ENCODE data around the gene WWP2. TPM values are rescaled to one million over a fixed set of nuclear protein-coding genes. Genes with fewer than 3 reads are reported as not detected.
A peak's percentile ranks its signal among the peaks of the same experiment; 100 is the strongest.

The WWP2 gene
- total RNA-seq, 1 experiment from 2014 or later, result 40.2 TPM

DNA sequence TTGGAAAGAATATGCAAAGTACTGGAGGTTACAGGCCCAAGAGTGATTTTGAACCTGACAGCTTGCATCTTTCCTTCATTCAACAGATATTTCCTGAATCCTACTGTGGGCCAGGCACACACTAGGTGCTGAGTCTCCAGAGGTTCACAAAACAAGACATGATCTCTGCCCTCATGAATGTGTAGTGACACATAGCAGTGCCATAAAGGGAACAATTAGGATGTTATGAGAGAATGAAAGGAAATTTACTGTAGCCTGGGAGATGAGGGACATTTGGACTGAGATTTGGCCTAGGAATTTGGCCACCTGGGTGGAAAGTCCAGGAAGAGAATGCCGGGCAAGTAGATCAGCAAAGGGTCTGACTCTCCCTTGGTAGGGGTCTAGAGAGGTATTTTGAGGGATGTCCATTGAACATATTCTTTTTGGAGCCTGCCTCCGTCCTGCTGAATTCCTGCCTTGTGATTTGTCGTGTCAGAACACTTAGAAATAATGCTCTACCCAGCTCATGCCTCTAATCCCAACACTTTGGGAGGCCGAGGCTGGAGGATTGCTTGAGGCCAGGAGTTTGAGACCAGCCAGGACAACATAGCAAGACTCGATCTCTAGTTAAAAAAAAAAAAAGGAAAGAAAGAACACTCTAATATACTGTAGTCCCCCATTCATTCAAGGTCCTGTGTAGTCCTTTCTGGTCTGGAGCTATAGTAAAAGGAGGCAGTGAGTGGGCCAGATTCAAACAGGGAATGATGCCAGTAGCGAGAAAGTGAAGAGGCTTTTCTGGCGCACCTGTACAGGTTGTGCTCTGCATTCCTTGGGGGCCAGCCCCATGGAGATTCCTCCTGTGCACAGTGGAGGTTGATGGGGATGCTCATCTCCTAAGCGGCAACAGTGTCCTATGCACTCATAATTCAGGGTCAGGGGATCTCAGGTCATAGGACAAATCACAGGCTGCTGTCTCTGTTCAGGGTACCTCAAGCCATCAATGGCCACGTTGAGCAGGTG is 98.4 kb downstream of the WWP2 start:
- Histone ChIP-seq H3K18ac (ENCODE audit: insufficient read length, low read depth, low read length) (no peak overlapping the region), H4K20me1 (ENCODE audit: control insufficient read depth, insufficient read depth, insufficient read length) (no peaks in the 10 kb centered on the region), H3K14ac (ENCODE audit: insufficient read depth, low read length) (no peak overlapping the region), H4K5ac (ENCODE audit: insufficient read length, low read depth, low read length) (no peak overlapping the region), H2BK15ac (ENCODE audit: low read depth, low read length) (no peak overlapping the region), H2BK20ac (ENCODE audit: low read depth, low read length, poor library complexity, severe bottlenecking) (no peak overlapping the region), H2AK5ac (ENCODE audit: insufficient read length, low read length) (no peak overlapping the region), H3T11ph (ENCODE audit: low read length) (no peak overlapping the region), H2BK12ac (ENCODE audit: insufficient read length, low read depth, low read length) (no peak overlapping the region), H3K4me2 (ENCODE audit: insufficient read depth, insufficient read length, low read length) (no peak overlapping the region), H3K56ac (ENCODE audit: insufficient read length, low read depth, low read length) (no peak overlapping the region), H3K9ac (ENCODE audit: extremely low read depth, insufficient read length, low read length) (no peak overlapping the region), H3K23ac (ENCODE audit: insufficient read length, low read depth, low read length) (no peak overlapping the region), H3K9me3 (ENCODE audit: control insufficient read depth, low read depth, low read length) (no peaks in the 10 kb centered on the region), H3K4me1 (ENCODE audit: insufficient read depth, low read length) (no peaks in the 10 kb centered on the region), H2AFZ (ENCODE audit: low read length) (no peak overlapping the region), H3K27me3 (ENCODE audit: insufficient read depth, low read length) (no peaks in the 10 kb centered on the region), H2BK5ac (ENCODE audit: insufficient read length, low read length) (no peak overlapping the region), H4K8ac (replicated peaks; ENCODE audit: insufficient read length, low read depth, low read length) (no peak overlapping the region), H3K79me1 (ENCODE audit: insufficient read depth, low read depth, low read length, poor library complexity, severe bottlenecking) (no peaks in the 10 kb centered on the region), H3K4ac (ENCODE audit: low read depth, low read length) (no peak overlapping the region), H3K79me2 (ENCODE audit: insufficient read depth, low read length) (no peaks in the 10 kb centered on the region), H2BK120ac (ENCODE audit: low read depth, low read length, poor library complexity, severe bottlenecking) (no peak overlapping the region), H4K91ac (ENCODE audit: insufficient read length, low read depth, low read length) (no peak overlapping the region), H3K27ac (ENCODE audit: insufficient read length, low read depth, low read length) (no peak overlapping the region), H3K23me2 (ENCODE audit: insufficient read length, low read depth, low read length, poor library complexity, severe bottlenecking) (no peaks in the 10 kb centered on the region)
- Mint-ChIP-seq H3K27ac (peak overlapping the region; percentile 67 to 71 (median 70); a peak in 4 of 7 replicates), H3K9me3 (no peaks in the 10 kb centered on the region), H3K4me1 (peaks cover 7 to 12% of the 10 kb centered on the region in 2 experiments), H3K27me3 (ENCODE audit: low read depth) (no peaks in the 10 kb centered on the region), H3K4me3 (no peak overlapping the region), H3K36me3 (ENCODE audit: insufficient read depth in 1 of 3, low read depth in 3 of 3) (no peaks in the 10 kb centered on the region; a peak in 1 of 7 replicates)
- no peak for DNase-seq
- TF ChIP-seq, protein P1, sequence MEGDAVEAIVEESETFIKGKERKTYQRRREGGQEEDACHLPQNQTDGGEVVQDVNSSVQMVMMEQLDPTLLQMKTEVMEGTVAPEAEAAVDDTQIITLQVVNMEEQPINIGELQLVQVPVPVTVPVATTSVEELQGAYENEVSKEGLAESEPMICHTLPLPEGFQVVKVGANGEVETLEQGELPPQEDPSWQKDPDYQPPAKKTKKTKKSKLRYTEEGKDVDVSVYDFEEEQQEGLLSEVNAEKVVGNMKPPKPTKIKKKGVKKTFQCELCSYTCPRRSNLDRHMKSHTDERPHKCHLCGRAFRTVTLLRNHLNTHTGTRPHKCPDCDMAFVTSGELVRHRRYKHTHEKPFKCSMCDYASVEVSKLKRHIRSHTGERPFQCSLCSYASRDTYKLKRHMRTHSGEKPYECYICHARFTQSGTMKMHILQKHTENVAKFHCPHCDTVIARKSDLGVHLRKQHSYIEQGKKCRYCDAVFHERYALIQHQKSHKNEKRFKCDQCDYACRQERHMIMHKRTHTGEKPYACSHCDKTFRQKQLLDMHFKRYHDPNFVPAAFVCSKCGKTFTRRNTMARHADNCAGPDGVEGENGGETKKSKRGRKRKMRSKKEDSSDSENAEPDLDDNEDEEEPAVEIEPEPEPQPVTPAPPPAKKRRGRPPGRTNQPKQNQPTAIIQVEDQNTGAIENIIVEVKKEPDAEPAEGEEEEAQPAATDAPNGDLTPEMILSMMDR (conservative IDR thresholded peaks at IDR 0.05), result no peak
- WGBS (ENCODE audit: extremely low coverage, insufficient read length, low lambda C conversion rate), result no CpG with 5 or more reads among the region's 9 CpGs

All from H9 (cell line).